Mucosa of descending colon (tissue), 3 donors: Measurements from ENCODE around the gene ITPRIPL2. TPM values are rescaled to one million over a fixed set of nuclear protein-coding genes. Genes with fewer than 3 reads are reported as not detected.

Source experiments
- ATAC-seq: fragments of 200-7000 bp; cut with Tn5 transposase; one replicate; pipeline ENCODE4 v1.9.1; 2020; ENCODE audit warnings: mild to moderate bottlenecking, moderate library complexity
- DNase-seq, 3 donors: peaks; one replicate each; pipeline ENCODE4 v3.0.0-alpha.2; 2020
- H3K36me3 ChIP-seq: fragments of 200-600 bp; one replicate; pipeline ENCODE4 v1.8.0; 2021; ENCODE audit warnings: low read depth, mild to moderate bottlenecking
- H3K4me1 ChIP-seq: fragments of 200-600 bp; one replicate; pipeline ENCODE4 v1.8.0; 2021; ENCODE audit warnings: low read depth, mild to moderate bottlenecking
- H3K4me3 ChIP-seq: fragments of 200-600 bp; one replicate; pipeline ENCODE4 v1.8.0; 2021; ENCODE audit warnings: mild to moderate bottlenecking
- H3K9me3 ChIP-seq: fragments of 200-600 bp; one replicate; pipeline ENCODE4 v1.8.0; 2021; ENCODE audit warnings: mild to moderate bottlenecking
- intact Hi-C, 2 donors: fragments of 100-400 bp; cut with DNase I in 1 of 2; cut with micrococcal nuclease in 1 of 2; formaldehyde crosslinking; loops; one replicate each; pipeline versions ENCODE4 v1.11.0 to v1.11.1; 2022; cut with DNase I, micrococcal nuclease
- total RNA-seq, 3 donors: library from RNA; stranded (reverse); fragmentation: NEBNext Ultra II Directional in 2 of 3; extraction: Animal tissue kit (Norgen Biotek cat#: 25700) in 2 of 3; gene quantifications; one replicate each; pipeline versions ENCODE4 v1.2.1 to v1.2.4, GENCODE V29; 2021 to 2023
- TF ChIP-seq, protein P1 (sequence below): fragments of 200-600 bp; IDR thresholded peaks from one replicate; pipeline ENCODE4 v1.8.0; 2022; ENCODE audit warnings: antibody characterized with exemption, mild to moderate bottlenecking
- donor health status: DM: no; HTN: no; CAD: no; lungs with moderate emphysema.
- donor health status: DM: no; HTN: no; CAD: no.
- donor health status: DM: no; HTN: yes; CAD: no.

The ITPRIPL2 gene
- total RNA-seq, 3 donors from 2014 or later: 36.3 to 49.9 (median 36.5) TPM

- H3K9me3 ChIP-seq: no peaks in the 10 kb centered on the region
- H3K36me3 ChIP-seq: no peaks in the 10 kb centered on the region
- no peak overlapping the region for H3K4me3 ChIP-seq
- TF ChIP-seq, protein P1, sequence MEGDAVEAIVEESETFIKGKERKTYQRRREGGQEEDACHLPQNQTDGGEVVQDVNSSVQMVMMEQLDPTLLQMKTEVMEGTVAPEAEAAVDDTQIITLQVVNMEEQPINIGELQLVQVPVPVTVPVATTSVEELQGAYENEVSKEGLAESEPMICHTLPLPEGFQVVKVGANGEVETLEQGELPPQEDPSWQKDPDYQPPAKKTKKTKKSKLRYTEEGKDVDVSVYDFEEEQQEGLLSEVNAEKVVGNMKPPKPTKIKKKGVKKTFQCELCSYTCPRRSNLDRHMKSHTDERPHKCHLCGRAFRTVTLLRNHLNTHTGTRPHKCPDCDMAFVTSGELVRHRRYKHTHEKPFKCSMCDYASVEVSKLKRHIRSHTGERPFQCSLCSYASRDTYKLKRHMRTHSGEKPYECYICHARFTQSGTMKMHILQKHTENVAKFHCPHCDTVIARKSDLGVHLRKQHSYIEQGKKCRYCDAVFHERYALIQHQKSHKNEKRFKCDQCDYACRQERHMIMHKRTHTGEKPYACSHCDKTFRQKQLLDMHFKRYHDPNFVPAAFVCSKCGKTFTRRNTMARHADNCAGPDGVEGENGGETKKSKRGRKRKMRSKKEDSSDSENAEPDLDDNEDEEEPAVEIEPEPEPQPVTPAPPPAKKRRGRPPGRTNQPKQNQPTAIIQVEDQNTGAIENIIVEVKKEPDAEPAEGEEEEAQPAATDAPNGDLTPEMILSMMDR: no peak
- peaks cover 64% of the 10 kb centered on the region for H3K4me1 ChIP-seq
- DNase-seq (peak in 1 of 3 donors; percentile 40), ATAC-seq (no peak)
- intact Hi-C loops: no loop called here
These were observed 5.2 kb downstream of the ITPRIPL2 start for GRCh38 chr16:19118938-19119431.

GRCh38 chr16:19119564-19119963 lies 5.8 kb downstream of the ITPRIPL2 start:
- H3K4me3 ChIP-seq: no peak overlapping the region
- ATAC-seq: no peak
- intact Hi-C loops: no loop called here

GRCh38 chr16:19123535-19124178 lies 9.9 kb downstream of the ITPRIPL2 start:
- Histone ChIP-seq H3K4me1 (peaks cover 28% of the 10 kb centered on the region), H3K4me3 (no peak overlapping the region), H3K9me3 (peaks cover 5% of the 10 kb centered on the region), H3K36me3 (no peaks in the 10 kb centered on the region)
- ATAC-seq (peak; percentile 96), DNase-seq (peak; percentile 64 to 92 (median 84))
- TF ChIP-seq, protein P1: no peak
- intact Hi-C loops: no loop called here

More at GRCh38 chr16:19119564-19119963, 5.8 kb downstream of the ITPRIPL2 start:
- Histone ChIP-seq H3K4me1 (peaks cover 69% of the 10 kb centered on the region), H3K9me3 (no peaks in the 10 kb centered on the region), H3K36me3 (no peaks in the 10 kb centered on the region)
- no peak for DNase-seq
- TF ChIP-seq, protein P1: no peak

GRCh38 chr16:19126300-19126699 lies 12.5 kb downstream of the ITPRIPL2 start:
- Histone ChIP-seq H3K9me3 (peaks cover 5% of the 10 kb centered on the region), H3K36me3 (no peaks in the 10 kb centered on the region), H3K4me3 (no peak overlapping the region), H3K4me1 (peaks cover 33% of the 10 kb centered on the region)
- TF ChIP-seq, protein P1: no peak
- intact Hi-C loops: no loop called here
- ATAC-seq (no peak), DNase-seq (no peak)

DNA sequence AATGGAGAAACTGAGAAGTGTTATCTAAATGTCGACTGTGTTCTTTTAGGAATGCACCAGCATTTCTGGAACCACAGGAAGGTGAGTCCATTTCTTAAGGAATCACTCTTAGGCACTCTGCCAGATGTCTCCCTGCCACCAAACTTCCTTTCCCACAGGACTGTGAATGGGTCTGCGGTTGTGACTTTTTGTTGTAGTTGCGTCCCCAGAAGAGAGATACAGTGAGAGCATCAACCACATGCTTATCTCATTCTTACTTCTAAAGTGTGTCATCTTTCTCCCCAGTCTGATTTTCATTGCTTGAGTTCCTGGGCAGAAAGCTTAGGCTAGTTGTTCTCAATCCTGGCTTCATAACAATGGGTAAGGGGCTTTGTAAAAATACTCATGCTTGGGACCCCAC lies 13.4 kb downstream of the ITPRIPL2 start:
- intact Hi-C loops: no loop called here
- Histone ChIP-seq H3K4me3 (no peak overlapping the region), H3K36me3 (no peaks in the 10 kb centered on the region), H3K9me3 (peaks cover 5% of the 10 kb centered on the region), H3K4me1 (peaks cover 40% of the 10 kb centered on the region)
- ATAC-seq (no peak), DNase-seq (no peak)
- TF ChIP-seq, protein P1: no peak
